ENCODE measurements around the gene HEATR5B. TPM values are rescaled to one million over a fixed set of nuclear protein-coding genes. Genes with fewer than 3 reads are reported as not detected.

The HEATR5B gene
- total RNA-seq (2014; rRNA removed; shearing (Covaris generic)) = 18.5 and 21.6 TPM in 2 replicates

DNA sequence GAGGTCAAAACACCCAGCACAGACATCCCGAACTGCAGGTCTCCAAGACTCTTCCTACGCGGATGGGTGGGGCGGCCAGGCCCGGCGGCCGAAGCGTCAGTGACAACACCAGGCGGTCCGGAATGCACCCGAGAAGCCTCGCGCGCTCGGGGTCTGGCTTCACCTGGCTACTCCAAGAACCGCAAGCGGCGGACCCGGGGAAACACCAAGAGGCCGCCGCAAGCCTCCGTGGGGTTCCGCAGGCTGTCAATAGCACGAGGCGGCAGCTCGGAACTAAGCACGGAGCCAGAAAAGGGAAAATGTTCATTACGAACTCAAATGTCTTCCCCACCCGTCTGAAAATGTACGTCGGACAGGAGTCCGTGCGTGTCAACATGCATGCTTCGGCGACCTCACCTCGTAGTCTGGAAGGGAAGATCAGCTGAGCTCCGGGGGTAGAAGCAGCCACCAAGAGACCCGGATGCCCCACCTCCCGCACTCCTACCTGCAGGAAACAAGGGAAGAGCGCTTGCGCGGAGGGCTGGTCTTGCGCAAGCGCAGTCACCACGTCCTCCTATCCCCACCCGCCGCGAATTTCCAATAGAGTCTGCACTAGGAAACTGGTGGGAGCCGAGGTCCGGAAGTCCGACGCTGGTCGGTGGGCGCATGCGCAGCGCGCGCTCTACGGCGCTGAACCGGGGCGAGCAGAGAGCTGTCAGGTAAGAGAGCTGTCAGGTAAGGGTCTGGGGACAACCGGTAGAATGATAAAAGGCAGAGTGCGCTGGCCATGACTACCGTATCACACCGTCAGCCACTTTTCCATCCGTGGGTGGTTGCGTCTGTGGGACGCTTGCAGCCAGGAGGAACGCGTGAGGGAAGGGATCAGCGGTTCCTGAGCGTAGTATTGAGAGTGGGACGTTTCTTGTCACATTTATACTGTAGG, at the start of gene HEATR5B, which contains the start of gene GPATCH11:
HEATR5B (minus strand) TSS at position 500 of the 922 bp plus-strand sequence. CDS start 958 bp downstream, outside the sequence.
GPATCH11 (plus strand) TSS at position 646 of the 922 bp plus-strand sequence. CDS start 3,864 bp downstream, outside the sequence.
- DNase-seq (ENCODE audit: low read depth) = peak; percentile 98

- DNase-seq (ENCODE audit: low read depth) = no peak
These were observed 48.7 kb upstream of the HEATR5B start for GRCh38 chr2:37132914-37133313.

DNA sequence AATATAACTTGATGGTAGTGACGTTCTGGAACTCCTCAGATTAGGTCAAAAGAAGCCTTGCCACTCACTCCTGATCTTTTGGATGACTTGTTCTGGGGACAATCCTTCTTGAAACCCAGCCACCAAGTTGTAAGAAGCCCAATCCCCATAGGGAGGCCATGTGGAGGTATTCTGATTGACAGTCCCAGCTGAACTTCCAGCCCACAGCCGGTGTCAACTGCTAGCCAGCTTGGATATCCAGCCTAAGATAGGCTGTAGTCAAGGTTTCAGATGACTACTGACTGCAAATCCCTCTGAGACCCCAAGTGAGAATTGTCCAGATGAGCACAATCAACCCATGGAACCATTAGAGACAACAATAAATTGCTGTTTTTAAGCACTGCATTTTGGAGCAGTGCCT, 41.2 kb upstream of the HEATR5B start:
- no peak for DNase-seq (ENCODE audit: low read depth)

DNA sequence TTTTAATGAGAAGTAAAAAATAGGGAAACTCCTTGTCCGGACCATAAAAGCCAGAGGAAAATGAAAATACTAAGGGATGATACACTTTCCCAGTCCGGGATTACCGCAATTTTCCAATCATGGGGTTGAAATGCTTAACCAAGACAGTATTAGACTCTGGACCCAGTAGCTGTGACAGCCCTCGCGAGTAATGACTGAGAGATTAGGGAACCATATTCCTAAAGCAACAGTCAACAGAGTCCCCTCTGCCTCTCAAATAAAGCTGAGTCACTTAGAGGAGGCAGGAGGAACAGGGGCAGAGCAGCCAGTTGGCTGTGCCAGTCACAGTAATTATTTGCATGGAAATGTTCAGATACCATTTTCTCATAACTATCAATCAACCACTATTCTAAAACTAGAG, 35.0 kb upstream of the HEATR5B start:
- no peak for DNase-seq (ENCODE audit: low read depth)

DNA sequence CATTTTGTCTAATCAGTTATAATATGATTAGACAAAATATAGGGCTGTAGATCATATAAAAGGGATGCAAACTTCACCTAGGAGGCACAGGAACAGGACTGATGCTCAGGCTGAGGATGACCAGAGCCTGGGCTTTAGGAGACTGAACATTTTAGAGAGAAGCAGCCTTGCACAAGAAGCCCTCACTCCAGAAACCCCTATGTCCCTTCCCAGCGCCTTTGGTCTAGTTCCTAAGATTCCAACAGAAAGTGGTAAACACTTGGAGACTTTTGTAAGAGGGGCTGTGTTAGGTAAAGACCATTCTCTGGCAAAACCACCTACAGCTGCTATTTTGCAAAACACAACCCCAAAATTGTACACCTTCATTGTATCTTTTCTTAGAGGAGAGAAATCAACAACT, 33.4 kb upstream of the HEATR5B start:
- no peak for DNase-seq (ENCODE audit: low read depth)

DNA sequence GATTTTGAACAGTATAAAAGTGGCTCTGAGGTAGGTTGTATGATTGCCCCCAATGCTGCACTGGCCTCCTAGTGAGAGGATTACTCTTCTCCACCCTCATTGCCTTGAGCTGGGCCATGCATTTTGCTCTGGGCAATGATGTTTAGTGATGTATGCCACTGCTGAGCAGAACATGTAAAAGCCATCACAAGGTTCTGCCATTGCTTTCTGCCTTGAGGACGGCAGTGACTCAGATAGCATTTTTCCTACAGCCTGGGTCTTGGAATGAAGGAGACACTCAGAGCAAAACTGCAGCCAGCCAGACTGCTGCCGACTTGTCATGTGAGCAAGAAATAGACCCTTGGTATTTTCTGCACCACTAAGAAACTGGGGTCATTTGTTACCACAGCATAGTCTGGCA, 27.8 kb upstream of the HEATR5B start:
- no peak for DNase-seq (ENCODE audit: low read depth)

DNA sequence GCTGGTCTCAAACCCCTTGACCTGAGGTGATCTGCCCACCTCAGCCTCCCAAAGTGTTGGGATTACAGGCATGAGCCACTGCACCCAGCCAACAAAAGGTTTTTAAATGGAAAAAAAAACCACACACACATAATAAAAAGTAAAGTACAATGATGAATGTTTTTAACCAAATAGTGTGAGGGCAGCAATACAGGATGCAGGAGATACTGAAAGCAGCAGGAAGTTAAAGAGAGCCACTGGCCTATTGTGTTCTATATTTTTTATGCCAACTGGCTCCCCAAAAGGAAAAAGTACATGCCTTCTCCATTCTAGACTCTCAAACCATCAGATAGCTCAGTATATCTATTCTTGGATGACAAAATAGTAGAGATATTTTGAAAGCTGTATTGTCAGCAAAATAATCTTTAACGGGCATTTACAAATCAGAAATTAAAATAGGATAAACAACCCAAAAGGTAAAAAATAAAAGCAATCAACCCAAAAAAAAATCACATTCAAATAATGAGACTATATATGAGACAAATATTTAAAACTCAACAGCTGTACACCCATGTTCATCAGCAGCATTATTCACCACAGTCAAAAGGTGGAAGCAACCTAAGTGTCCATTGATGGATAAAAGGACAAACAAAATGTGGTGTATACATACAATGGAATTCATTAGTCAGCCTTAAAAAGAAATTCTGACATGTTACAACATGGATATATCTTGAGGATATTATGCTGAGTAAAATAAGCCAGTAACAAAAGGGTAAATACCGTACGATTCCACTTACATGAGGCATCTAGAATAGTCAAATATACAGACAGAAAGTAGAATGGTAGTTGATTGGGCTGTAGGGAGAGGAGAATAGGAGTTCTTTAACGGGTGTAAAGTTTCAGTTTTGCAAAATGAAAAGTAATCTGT, 26.4 kb upstream of the HEATR5B start:
- no peak for DNase-seq (ENCODE audit: low read depth)

DNA sequence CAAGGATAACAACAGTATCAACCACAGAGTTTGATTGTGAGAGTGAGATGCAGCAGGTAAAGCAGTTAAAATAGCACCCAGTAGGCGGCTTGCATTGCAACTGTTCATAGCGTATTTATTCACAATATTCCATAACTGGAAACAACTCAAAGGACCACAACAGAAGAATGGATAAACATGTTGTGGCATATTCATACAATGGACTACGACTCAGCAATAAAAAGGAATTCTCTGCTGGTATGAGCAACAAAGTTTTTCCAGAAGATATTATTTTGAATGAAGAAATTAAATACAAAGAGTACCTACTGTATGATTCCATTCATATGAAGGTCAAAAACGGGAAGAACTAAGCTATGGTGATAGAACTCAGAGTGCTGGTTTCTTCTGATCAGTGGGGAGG, 25.4 kb upstream of the HEATR5B start:
- DNase-seq (ENCODE audit: low read depth) = no peak

GRCh38 chr2:37105150-37105549, 21.0 kb upstream of the HEATR5B start:
- no peak for DNase-seq (ENCODE audit: low read depth)

- DNase-seq (ENCODE audit: low read depth) = peak; percentile 19
These were observed 20.0 kb upstream of the HEATR5B start for GRCh38 chr2:37104178-37104577.

DNA sequence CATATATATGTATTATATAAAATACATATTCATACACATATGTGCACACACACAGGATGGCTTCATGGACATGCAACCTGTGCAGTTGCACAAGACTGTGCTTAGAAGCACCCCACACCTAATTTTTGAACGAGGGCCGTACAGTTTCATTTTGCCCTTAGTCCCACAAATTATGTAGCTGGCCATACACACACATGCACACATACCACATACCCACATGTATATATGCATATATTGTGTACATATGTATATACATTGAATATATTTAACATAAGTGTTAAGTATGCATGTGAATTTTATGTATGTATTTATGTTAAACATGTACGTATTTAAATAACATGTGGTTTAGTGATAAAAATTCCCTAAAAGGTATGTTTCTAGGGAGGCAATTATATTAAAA, 18.4 kb upstream of the HEATR5B start:
- no peak for DNase-seq (ENCODE audit: low read depth)

DNA sequence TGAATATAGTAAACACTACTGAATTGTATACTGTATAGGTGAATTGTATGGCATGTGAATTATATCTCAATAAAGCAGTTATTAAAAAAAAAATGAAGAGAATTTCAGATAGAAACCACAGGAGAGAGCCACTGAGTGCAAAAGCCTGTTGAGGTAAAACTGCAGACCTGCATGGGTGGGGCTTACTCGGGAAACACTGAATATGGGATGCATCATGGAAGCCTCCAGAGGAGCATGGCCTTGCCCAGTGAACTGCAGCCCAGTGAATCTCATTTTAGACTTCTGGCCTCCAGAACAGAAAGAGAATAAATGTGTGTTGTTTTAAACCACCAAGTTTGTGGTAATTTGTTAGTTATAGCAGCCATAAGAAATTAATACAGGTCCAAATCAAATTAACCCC, 15.9 kb upstream of the HEATR5B start:
- DNase-seq (ENCODE audit: low read depth) = no peak

GRCh38 chr2:37098416-37099118, 14.4 kb upstream of the HEATR5B start:
- no peak for DNase-seq (ENCODE audit: low read depth)

DNA sequence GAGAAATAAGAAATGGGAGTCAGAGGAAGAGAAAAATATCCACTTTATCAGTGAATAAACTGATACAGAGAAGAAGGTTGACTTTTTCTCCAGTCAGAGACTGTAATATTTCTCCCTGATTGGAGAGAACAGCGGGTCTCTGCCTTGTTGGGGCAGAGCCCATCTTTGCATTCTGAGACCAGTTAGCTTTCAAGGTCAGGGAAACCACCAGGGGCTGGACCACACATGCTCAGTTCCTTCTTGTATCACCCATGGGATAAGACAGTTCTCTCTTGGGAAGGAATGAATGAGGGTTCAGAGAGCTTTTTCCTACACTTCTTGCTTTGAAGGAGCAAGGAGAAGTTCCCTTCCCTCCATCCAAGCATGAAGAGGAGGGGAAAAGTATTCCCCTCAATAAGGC, 12.4 kb upstream of the HEATR5B start:
- DNase-seq (ENCODE audit: low read depth) = no peak

- no peak for DNase-seq (ENCODE audit: low read depth)
These were observed 7.7 kb upstream of the HEATR5B start for GRCh38 chr2:37091873-37092272.

DNA sequence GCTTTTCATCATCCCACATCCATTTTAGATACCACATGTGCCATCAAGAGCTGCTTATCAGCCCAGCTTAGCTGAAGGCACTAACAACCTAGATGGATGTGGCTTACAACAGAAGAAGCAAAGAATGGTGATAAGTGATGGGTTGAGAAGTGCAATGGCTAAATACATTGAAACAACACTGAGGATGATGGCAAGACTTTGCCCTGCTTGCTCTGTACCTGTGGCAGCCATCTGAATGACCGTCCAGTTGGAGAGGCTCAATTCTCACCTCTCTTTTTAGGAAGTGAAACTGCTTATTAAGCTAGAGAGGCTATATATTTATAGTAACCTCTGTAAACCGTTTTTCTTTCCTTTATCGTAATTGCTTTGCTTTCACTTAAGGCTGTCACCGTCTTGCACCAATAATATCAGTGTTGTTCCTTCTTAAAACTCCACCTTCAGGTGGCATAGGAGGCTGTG, 5.9 kb upstream of the HEATR5B start:
- no peak for DNase-seq (ENCODE audit: low read depth)

GRCh38 chr2:37085731-37086147, 1.6 kb upstream of the HEATR5B start:
- peak; percentile 59 for DNase-seq (ENCODE audit: low read depth)

GRCh38 chr2:37084797-37085196, 625 bp upstream of the HEATR5B start:
- DNase-seq (ENCODE audit: low read depth) = no peak

DNA sequence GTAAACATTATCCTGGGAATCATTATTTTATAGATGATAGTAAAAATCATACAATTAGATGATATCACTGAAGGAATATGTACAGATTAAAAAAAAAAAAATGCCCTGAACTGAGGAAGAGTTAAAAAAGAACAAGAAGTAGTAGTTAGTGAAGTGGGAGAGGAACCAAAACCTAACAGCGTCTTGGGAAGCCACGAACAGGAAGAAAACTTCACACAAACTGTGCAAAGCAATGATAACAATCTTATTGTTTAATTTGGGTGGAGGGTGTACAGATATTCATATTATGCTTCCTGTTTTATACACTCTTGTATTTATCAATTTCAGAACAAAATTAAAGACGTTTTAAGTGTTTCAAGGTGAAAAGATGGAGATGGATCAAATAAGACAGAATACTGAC, 3.5 kb downstream of the HEATR5B start:
- DNase-seq (ENCODE audit: low read depth) = no peak

DNA sequence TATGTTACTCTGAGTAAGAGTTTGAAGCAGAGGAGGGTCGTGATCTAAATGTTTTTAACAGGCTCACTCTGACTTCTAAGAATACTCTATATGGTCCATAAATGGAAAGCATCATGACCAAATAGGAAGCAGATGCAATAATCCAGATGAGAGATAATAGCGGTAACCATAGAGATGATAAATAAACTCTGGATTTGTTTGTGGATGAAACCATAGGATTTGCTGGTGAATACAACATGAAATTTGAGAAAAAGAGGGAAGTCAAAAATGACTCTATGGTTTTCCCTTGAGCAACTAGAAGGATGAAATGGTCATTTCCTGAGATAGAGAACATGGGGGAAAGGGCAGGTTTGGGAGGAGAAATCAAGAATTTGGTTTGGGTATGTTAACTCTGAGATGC, 3.9 kb downstream of the HEATR5B start:
- DNase-seq (ENCODE audit: low read depth) = no peak

DNA sequence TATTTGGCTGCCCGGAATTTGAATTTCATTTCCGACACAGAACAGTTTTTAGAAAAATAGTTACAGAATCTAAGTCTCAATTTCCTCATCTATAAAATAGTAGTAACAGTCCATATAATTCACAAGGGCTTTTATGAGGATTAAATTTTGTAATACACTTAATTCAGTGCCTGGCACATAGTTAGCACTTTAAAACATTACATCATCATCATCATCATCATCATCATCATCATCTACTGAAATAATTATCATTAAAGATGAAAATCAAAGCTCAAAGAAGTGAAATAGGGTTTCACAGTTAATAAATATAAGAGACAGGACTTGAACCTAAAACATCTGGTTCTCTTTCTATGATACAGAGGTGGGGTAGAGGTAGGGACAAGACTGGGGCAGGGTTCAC, 13.2 kb downstream of the HEATR5B start:
- DNase-seq (ENCODE audit: low read depth) = no peak

DNA sequence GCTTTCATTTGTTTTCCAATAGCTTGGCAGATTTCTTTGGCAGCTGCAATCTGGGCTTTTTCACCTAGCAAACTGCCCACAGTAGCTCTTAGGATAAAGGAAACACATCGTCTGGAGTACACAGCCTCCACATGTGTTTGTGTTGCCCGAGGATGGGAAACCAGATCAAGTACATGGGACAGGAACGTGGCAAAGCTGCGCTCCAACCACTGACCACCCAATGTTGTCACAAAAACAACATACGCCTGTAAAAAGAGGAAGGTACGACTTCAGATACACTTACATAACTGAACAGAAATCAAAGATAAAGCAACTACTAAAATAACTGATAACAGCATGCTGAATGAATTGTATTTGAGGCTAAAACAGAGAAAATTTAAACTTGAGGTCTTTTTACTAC, 15.5 kb downstream of the HEATR5B start:
- no peak for DNase-seq (ENCODE audit: low read depth)
